ENCODE results near the gene TIMP3.

DNA sequence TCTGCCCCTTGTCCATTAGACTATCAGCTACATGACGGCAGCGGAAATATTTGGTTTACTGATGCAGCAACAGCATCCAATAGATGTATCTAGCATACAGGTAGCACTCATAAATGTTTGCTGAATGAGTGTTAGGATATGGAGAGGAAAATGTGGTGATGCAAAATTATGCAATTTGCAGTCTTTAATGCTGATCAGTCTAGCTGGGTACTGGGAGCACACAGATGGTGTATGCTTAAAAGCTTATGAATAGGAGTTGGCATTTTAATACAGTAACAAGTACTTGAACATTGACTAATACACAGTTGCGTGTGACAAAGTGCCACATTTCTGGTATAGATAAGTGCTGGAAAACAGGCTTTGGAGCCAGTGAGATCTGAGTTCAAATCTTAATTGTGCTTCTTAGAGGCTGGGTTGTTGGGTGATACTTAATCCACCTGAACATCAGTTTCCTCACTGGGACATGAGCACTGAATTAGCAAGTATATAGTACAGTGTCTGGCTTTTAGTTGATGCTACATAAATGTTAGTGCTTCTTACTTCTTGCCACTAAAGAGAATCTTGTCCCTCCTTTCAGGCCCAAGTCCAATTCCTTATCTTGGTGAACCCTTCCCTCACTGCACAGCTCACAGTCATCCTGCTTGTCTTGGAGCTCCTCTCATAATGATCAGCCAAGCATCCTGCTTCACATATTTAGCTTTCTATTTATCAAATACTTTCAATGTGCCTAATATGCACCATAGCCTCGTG lies 99.6 kb downstream of the TIMP3 start:
- no peak for TF ChIP-seq MYC (IDR thresholded peaks at IDR 0.05; ENCODE audit: low read depth, low read length)
- TF ChIP-seq, protein P1, sequence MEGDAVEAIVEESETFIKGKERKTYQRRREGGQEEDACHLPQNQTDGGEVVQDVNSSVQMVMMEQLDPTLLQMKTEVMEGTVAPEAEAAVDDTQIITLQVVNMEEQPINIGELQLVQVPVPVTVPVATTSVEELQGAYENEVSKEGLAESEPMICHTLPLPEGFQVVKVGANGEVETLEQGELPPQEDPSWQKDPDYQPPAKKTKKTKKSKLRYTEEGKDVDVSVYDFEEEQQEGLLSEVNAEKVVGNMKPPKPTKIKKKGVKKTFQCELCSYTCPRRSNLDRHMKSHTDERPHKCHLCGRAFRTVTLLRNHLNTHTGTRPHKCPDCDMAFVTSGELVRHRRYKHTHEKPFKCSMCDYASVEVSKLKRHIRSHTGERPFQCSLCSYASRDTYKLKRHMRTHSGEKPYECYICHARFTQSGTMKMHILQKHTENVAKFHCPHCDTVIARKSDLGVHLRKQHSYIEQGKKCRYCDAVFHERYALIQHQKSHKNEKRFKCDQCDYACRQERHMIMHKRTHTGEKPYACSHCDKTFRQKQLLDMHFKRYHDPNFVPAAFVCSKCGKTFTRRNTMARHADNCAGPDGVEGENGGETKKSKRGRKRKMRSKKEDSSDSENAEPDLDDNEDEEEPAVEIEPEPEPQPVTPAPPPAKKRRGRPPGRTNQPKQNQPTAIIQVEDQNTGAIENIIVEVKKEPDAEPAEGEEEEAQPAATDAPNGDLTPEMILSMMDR (IDR thresholded peaks at IDR 0.05; ENCODE audit: extremely low read depth in 1 of 2, insufficient read depth in 1 of 2, low read depth in 1 of 2, low read length in 2 of 2): no peak
